Fibroblast of lung (primary cell): ENCODE results near the gene LRSAM1. TPM values are rescaled to one million over a fixed set of nuclear protein-coding genes. Genes with fewer than 3 reads are reported as not detected.

Experiments used
- DNase-seq, 2 donors: peaks; one replicate each; pipeline versions ENCODE4 v3.0.0 to v3.0.0-alpha.2; 2010; ENCODE audit warnings: low read depth in 2 of 2
- H2AFZ ChIP-seq: 2 replicates; pipeline ENCODE4 v1.5.1; 2012; ENCODE audit warnings: low read length, control low read depth, inconsistent platforms
- H3K27ac ChIP-seq: 2 replicates; pipeline ENCODE4 v1.5.1; 2011; ENCODE audit warnings: low read length, control low read depth; ENCODE audit not compliant: insufficient read depth
- H3K27me3 ChIP-seq: 2 replicates; pipeline ENCODE4 v1.5.1; 2011; ENCODE audit warnings: mild to moderate bottlenecking, low read length; ENCODE audit not compliant: control insufficient read depth, insufficient read depth
- H3K36me3 ChIP-seq: 2 replicates; pipeline ENCODE4 v1.5.1; 2011; ENCODE audit warnings: low read length; ENCODE audit not compliant: control insufficient read depth, insufficient read depth
- H3K4me1 ChIP-seq: 2 replicates; pipeline ENCODE4 v1.5.1; 2011; ENCODE audit warnings: low read length; ENCODE audit not compliant: control insufficient read depth, insufficient read depth; ENCODE audit errors: extremely low read depth
- H3K4me2 ChIP-seq: 2 replicates; pipeline ENCODE4 v1.5.1; 2011; ENCODE audit warnings: low read length, control low read depth; ENCODE audit not compliant: insufficient read depth; ENCODE audit errors: extremely low read depth
- H3K4me3 ChIP-seq, 4 experiments: fragments of 200-600 bp in 1 of 4; sonication (generic) in 1 of 4; replicated peaks in 1 of 4; 2 replicates each; pipeline ENCODE4 v1.5.1; 2011 to 2016; ENCODE audit warnings: low read length in 4 of 4, low read depth in 3 of 4, mild to moderate bottlenecking in 3 of 4, control low read depth in 2 of 4, inconsistent platforms in 1 of 4, mixed read lengths in 1 of 4; ENCODE audit not compliant: insufficient read depth in 1 of 4; ENCODE audit errors: control extremely low read depth in 1 of 4
- H3K79me2 ChIP-seq: 2 replicates; pipeline ENCODE4 v1.5.1; 2012; ENCODE audit warnings: mild to moderate bottlenecking, low read length, inconsistent platforms; ENCODE audit not compliant: control insufficient read depth, insufficient read depth
- H3K9ac ChIP-seq: 2 replicates; pipeline ENCODE4 v1.5.1; 2011; ENCODE audit warnings: mild to moderate bottlenecking, low read length, control low read depth; ENCODE audit not compliant: insufficient read depth
- H3K9me3 ChIP-seq: 2 replicates; pipeline ENCODE4 v1.5.1; 2012; ENCODE audit warnings: low read depth, low read length; ENCODE audit not compliant: control insufficient read depth, insufficient read depth
- H4K20me1 ChIP-seq: 2 replicates; pipeline ENCODE4 v1.5.1; 2011; ENCODE audit warnings: low read length; ENCODE audit not compliant: control insufficient read depth, insufficient read depth; ENCODE audit errors: extremely low read depth
- EZH2 ChIP-seq: IDR thresholded peaks from 2 replicates; pipeline ENCODE4 v1.5.1; 2012; ENCODE audit warnings: low read length, control low read depth, mild to moderate bottlenecking; ENCODE audit errors: missing control alignments
- polyA plus RNA-seq, 2 donors: library from polyadenylated mRNA; depleted of rRNA in 1 of 2; stranded (reverse) in 1 of 2; unstranded in 1 of 2; fragments of >200 nt; gene quantifications; 2 replicates each; pipeline ENCODE4 v1.2.1, GENCODE V29; 2011 to 2012; ENCODE audit warnings: missing spikeins in 1 of 2
- total RNA-seq: library from RNA; depleted of rRNA; stranded (reverse); fragments of >200 nt; gene quantifications from 2 replicates; pipeline ENCODE4 v1.2.1, GENCODE V29; 2014
- TF ChIP-seq, protein P1 (sequence below), 2 donors: IDR thresholded peaks in 1 of 2; conservative IDR thresholded peaks in 1 of 2; 1 replicate in 1 of 2; 2 replicates in 1 of 2; pipeline ENCODE4 v1.5.1; 2011 to 2012; ENCODE audit warnings: low read length in 2 of 2, control low read depth in 1 of 2, inconsistent platforms in 1 of 2, low read depth in 1 of 2, mild to moderate bottlenecking in 1 of 2

The LRSAM1 gene
- total and polyA plus RNA-seq, 2 donors (not counting 1 experiment from before 2014, with no cell fraction given), result 6.8 to 18.0 TPM

DNA sequence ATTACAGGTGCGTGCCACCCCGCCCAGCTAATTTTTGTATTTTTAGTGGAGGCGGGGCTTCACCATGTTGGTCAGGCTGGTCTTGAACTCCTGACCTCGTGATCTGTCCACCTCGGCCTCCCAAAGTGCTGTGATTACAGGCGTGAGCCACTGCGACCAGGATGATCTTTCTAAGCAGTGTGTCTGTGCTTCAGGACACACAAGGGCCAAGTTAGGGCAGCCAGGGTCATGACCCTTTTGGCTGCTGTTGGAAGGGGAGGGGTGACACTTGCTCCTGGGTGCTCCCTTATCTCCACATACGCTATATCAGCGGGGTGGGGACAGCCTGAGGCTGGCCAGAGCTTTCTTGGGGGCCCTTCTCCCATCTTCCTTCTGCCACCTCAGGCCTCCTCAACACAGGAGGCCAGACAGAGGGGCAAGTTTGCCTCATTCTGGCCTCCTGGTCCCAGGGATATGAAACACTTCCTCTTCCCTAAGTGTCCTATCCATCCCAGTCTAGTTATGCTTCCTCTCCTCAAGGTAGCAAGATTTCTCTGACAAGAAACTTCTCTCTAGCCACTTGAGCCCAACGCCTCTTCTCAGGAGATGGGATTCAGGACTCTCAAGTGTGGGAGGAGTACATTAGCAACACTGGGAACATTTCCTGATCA lies 29.1 kb upstream of the LRSAM1 start:
- no peaks in the 10 kb centered on the region for H3K27me3 ChIP-seq
- DNase-seq, result no peak
- H3K27ac ChIP-seq, result no peak overlapping the region
- H3K9ac ChIP-seq, result no peak overlapping the region
- H2AFZ ChIP-seq, result no peak overlapping the region
- H4K20me1 ChIP-seq, result no peaks in the 10 kb centered on the region
- peak overlapping the region in 1 of 4 experiments; percentile 90 for H3K4me3 ChIP-seq
- H3K9me3 ChIP-seq, result no peaks in the 10 kb centered on the region
- no peak overlapping the region for H3K4me2 ChIP-seq
- H3K79me2 ChIP-seq, result peaks cover 21% of the 10 kb centered on the region
- H3K4me1 ChIP-seq, result peaks cover 2% of the 10 kb centered on the region
- TF ChIP-seq EZH2, result no peak
- TF ChIP-seq, protein P1, sequence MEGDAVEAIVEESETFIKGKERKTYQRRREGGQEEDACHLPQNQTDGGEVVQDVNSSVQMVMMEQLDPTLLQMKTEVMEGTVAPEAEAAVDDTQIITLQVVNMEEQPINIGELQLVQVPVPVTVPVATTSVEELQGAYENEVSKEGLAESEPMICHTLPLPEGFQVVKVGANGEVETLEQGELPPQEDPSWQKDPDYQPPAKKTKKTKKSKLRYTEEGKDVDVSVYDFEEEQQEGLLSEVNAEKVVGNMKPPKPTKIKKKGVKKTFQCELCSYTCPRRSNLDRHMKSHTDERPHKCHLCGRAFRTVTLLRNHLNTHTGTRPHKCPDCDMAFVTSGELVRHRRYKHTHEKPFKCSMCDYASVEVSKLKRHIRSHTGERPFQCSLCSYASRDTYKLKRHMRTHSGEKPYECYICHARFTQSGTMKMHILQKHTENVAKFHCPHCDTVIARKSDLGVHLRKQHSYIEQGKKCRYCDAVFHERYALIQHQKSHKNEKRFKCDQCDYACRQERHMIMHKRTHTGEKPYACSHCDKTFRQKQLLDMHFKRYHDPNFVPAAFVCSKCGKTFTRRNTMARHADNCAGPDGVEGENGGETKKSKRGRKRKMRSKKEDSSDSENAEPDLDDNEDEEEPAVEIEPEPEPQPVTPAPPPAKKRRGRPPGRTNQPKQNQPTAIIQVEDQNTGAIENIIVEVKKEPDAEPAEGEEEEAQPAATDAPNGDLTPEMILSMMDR (conservative IDR thresholded peaks at IDR 0.05 in 1 of 2, IDR thresholded peaks at IDR 0.05 in 1 of 2; ENCODE audit: low read depth in 1 of 2, low read length in 2 of 2), result no peak
- H3K36me3 ChIP-seq, result no peaks in the 10 kb centered on the region

GRCh38 chr9:127422787-127423186 lies 28.5 kb upstream of the LRSAM1 start:
- no peak for TF ChIP-seq EZH2
- TF ChIP-seq, protein P1 (conservative IDR thresholded peaks at IDR 0.05 in 1 of 2, IDR thresholded peaks at IDR 0.05 in 1 of 2; ENCODE audit: low read depth in 1 of 2, low read length in 2 of 2), result no peak
- peak overlapping the region in 3 of 4 experiments; percentile 79 to 90 (median 83) for H3K4me3 ChIP-seq
- H3K4me1 ChIP-seq, result peaks cover 2% of the 10 kb centered on the region
- no peak overlapping the region for H3K27ac ChIP-seq
- H3K4me2 ChIP-seq, result peak overlapping the region; percentile 96
- no peak overlapping the region for H2AFZ ChIP-seq
- no peaks in the 10 kb centered on the region for H3K36me3 ChIP-seq
- H3K27me3 ChIP-seq, result no peaks in the 10 kb centered on the region
- no peak for DNase-seq
- no peaks in the 10 kb centered on the region for H4K20me1 ChIP-seq
- H3K9me3 ChIP-seq, result no peaks in the 10 kb centered on the region
- peaks cover 25% of the 10 kb centered on the region for H3K79me2 ChIP-seq
- no peak overlapping the region for H3K9ac ChIP-seq

DNA sequence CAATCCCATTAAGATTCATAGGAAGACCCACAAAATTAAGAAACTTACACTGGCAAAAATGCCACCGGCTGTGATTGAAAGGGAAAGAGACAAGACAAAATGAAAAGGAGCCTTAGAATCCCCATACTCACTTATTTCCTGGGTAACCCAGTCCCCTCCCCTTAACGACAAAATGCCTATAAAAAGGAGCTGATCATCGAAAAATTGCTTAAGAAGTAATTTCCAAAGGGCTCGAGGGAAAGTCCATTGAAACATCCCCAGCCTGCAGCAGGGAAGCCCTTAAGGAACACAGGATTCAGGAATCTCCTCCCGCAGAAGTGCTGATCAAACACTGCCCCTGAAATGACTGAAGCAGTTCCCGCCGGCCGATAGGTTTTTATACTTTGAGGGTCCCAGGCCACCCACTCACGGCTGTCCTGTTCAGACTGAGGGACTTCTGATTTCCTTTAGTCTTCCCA lies 27.8 kb upstream of the LRSAM1 start:
- peak overlapping the region; percentile 96 for H3K4me2 ChIP-seq
- H3K9ac ChIP-seq, result peak overlapping the region; percentile 77
- no peaks in the 10 kb centered on the region for H3K27me3 ChIP-seq
- H3K4me1 ChIP-seq, result peaks cover 2% of the 10 kb centered on the region
- no peaks in the 10 kb centered on the region for H4K20me1 ChIP-seq
- no peak for TF ChIP-seq EZH2
- TF ChIP-seq, protein P1 (conservative IDR thresholded peaks at IDR 0.05 in 1 of 2, IDR thresholded peaks at IDR 0.05 in 1 of 2; ENCODE audit: low read depth in 1 of 2, low read length in 2 of 2), result no peak
- H3K9me3 ChIP-seq, result no peaks in the 10 kb centered on the region
- H3K79me2 ChIP-seq, result peaks cover 27% of the 10 kb centered on the region
- no peak for DNase-seq
- peak overlapping the region; percentile 96 for H2AFZ ChIP-seq
- H3K36me3 ChIP-seq, result no peaks in the 10 kb centered on the region
- peak overlapping the region; percentile 82 for H3K27ac ChIP-seq
- peak overlapping the region; percentile 79 to 90 (median 84) for H3K4me3 ChIP-seq
